HFFc6 (cell line): ENCODE results near the gene PSMD2. TPM values are rescaled to one million over a fixed set of nuclear protein-coding genes. Genes with fewer than 3 reads are reported as not detected.

Experiments
- DNase-seq: peaks from one replicate; pipeline ENCODE4 v3.0.0-alpha.2; 2018
- H3K27ac Mint-ChIP-seq: 2 replicates; pipeline ENCODE4 v1.8.0; 2020; ENCODE audit warnings: mild to moderate bottlenecking, mixed read lengths
- H3K27me3 Mint-ChIP-seq: 2 replicates; pipeline ENCODE4 v1.8.0; 2021; ENCODE audit warnings: mild to moderate bottlenecking, moderate library complexity, mixed read lengths; ENCODE audit not compliant: insufficient read depth
- H3K36me3 Mint-ChIP-seq: 2 replicates; pipeline ENCODE4 v1.8.0; 2021; ENCODE audit warnings: low read depth, mixed read lengths
- H3K4me1 Mint-ChIP-seq: 2 replicates; pipeline ENCODE4 v1.8.0; 2020; ENCODE audit warnings: low read depth, mixed read lengths
- H3K4me3 Mint-ChIP-seq: 2 replicates; pipeline ENCODE4 v1.8.0; 2020; ENCODE audit warnings: mild to moderate bottlenecking, moderate library complexity, mixed read lengths
- H3K9me3 Mint-ChIP-seq: 2 replicates; pipeline ENCODE4 v1.8.0; 2020; ENCODE audit warnings: mild to moderate bottlenecking, mixed read lengths
- CTCF ChIP-seq: fragments of 200-600 bp; sonication (generic); IDR thresholded peaks from 2 replicates; pipeline ENCODE4 v1.5.0; 2021; ENCODE audit warnings: antibody characterized with exemption, mild to moderate bottlenecking
- total RNA-seq, 6 experiments: library from RNA; stranded (reverse); fragmentation: NEBNext Ultra II Directional; extraction: Animal tissue kit (Norgen Biotek cat#: 25700); gene quantifications; 2 replicates in 1 of 6; 3 replicates in 5 of 6; pipeline ENCODE4 v1.2.3, GENCODE V29; 2021

Gene PSMD2
- total RNA-seq, 6 experiments from 2014 or later = 620 to 777 (median 730) TPM

- Mint-ChIP-seq H3K4me1 (peaks cover 20% of the 10 kb centered on the region), H3K9me3 (no peaks in the 10 kb centered on the region), H3K27ac (no peak overlapping the region), H3K36me3 (peaks cover 19% of the 10 kb centered on the region), H3K4me3 (no peak overlapping the region), H3K27me3 (peaks cover 15% of the 10 kb centered on the region)
- DNase-seq = no peak
- TF ChIP-seq CTCF = no peak
These were observed 2.4 kb upstream of the PSMD2 start for GRCh38 chr3:184296616-184297015.

- Mint-ChIP-seq H3K4me1 (peaks cover 40% of the 10 kb centered on the region), H3K27ac (peak overlapping the region; percentile 83), H3K4me3 (peak overlapping the region; percentile 93), H3K36me3 (peaks cover 32% of the 10 kb centered on the region), H3K9me3 (no peaks in the 10 kb centered on the region), H3K27me3 (peaks cover 6% of the 10 kb centered on the region)
- TF ChIP-seq CTCF = no peak
- DNase-seq = peak; percentile 55
These were observed 692 bp downstream of the PSMD2 start for GRCh38 chr3:184299488-184300377.

- H3K36me3 Mint-ChIP-seq = peaks cover 32% of the 10 kb centered on the region
These were observed 1.3 kb downstream of the PSMD2 start for GRCh38 chr3:184300378-184300720.

GRCh38 chr3:184305577-184305976, 6.5 kb downstream of the PSMD2 start:
- peak; percentile 23 for DNase-seq
- Mint-ChIP-seq H3K4me1 (peaks cover 32% of the 10 kb centered on the region), H3K27ac (no peak overlapping the region), H3K27me3 (no peaks in the 10 kb centered on the region; the same call in 1 of the 2 replicates), H3K4me3 (no peak overlapping the region), H3K36me3 (peaks cover 64% of the 10 kb centered on the region), H3K9me3 (no peaks in the 10 kb centered on the region)
- peak; percentile 71 for TF ChIP-seq CTCF

More at GRCh38 chr3:184300378-184300720, 1.3 kb downstream of the PSMD2 start:
- peaks cover 5% of the 10 kb centered on the region for H3K27me3 Mint-ChIP-seq
- H3K4me1 Mint-ChIP-seq = peaks cover 40% of the 10 kb centered on the region
- H3K9me3 Mint-ChIP-seq = no peaks in the 10 kb centered on the region
- DNase-seq = peak; percentile 49
- H3K4me3 Mint-ChIP-seq = peak overlapping the region; percentile 93
- no peak for TF ChIP-seq CTCF
- peak overlapping the region; percentile 83 for H3K27ac Mint-ChIP-seq

- no peaks in the 10 kb centered on the region; the same call in 1 of the 2 replicates for H3K27me3 Mint-ChIP-seq
- peaks cover 58% of the 10 kb centered on the region for H3K36me3 Mint-ChIP-seq
- H3K4me3 Mint-ChIP-seq = no peak overlapping the region
- TF ChIP-seq CTCF = no peak
- DNase-seq = no peak
- H3K4me1 Mint-ChIP-seq = peaks cover 27% of the 10 kb centered on the region
- no peak overlapping the region; the same call in none of the 2 replicates for H3K27ac Mint-ChIP-seq
- H3K9me3 Mint-ChIP-seq = no peaks in the 10 kb centered on the region
These were observed 7.4 kb downstream of the PSMD2 start for GRCh38 chr3:184306341-184306972.
